Measurements from ENCODE around the gene RAB4B. TPM values are rescaled to one million over a fixed set of nuclear protein-coding genes. Genes with fewer than 3 reads are reported as not detected.
A peak's percentile ranks its signal among the peaks of the same experiment; 100 is the strongest.

Gene RAB4B
- total RNA-seq, 1 donor from 2014 or later = 20.7 TPM

DNA sequence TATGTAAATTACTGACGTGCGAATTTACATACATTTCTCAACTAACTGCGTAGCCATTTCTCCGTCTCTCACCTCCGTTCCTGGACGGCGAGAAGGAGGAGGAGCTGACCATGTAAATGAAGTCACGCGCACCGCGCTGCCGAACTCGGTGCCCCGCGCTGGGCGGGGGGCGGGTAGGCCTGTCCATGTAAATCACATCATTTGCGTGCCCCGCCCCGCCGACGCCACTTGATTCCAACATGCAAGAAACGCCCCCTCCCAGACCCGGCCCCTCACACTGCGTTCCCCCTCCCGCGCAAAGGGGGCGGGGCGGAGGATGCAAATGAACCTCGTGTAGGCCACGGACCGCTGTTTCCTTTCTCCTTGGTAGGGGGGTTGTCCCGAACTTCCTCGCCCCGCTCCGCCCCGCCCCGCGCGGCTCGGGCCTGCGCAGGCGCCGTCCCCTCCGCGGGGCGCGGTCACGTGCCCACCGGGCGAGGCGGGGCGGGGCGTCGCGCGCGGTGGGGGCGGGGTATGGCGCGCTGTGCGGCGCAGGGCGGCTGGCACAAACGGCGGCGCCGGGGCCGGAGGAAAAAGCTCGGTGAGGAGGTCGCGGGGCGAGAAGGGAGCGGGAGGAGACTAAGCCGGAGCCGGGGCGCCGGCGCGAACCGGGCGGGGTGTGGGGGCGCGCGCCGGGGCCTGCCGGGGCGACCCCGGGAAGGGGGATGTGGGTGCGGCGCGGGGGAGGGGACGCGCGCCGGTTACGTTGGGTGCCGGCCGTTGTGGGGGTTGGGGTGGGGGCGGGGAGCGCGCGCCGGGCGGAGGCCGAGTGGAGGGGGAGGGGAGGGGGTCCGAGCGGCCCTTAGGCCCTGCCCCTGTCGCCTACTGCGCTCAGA lies 20.9 kb downstream of the RAB4B start, which contains the start of gene EGLN2:
EGLN2 (plus strand) TSS at position 509 of the 875 bp plus-strand sequence. CDS start 1,382 bp downstream, outside the sequence.
- no peaks in the 10 kb centered on the region for H3K9me3 Mint-ChIP-seq (ENCODE audit: low read depth)
- TF ChIP-seq, protein P1, sequence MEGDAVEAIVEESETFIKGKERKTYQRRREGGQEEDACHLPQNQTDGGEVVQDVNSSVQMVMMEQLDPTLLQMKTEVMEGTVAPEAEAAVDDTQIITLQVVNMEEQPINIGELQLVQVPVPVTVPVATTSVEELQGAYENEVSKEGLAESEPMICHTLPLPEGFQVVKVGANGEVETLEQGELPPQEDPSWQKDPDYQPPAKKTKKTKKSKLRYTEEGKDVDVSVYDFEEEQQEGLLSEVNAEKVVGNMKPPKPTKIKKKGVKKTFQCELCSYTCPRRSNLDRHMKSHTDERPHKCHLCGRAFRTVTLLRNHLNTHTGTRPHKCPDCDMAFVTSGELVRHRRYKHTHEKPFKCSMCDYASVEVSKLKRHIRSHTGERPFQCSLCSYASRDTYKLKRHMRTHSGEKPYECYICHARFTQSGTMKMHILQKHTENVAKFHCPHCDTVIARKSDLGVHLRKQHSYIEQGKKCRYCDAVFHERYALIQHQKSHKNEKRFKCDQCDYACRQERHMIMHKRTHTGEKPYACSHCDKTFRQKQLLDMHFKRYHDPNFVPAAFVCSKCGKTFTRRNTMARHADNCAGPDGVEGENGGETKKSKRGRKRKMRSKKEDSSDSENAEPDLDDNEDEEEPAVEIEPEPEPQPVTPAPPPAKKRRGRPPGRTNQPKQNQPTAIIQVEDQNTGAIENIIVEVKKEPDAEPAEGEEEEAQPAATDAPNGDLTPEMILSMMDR (IDR thresholded peaks at IDR 0.05; ENCODE audit: unreplicated experiment) = no peak
- peak; percentile 100 for DNase-seq (ENCODE audit: low spot score, unreplicated experiment)
- peak within 1 kb of the TSS; percentile 89 for H3K4me3 Mint-ChIP-seq (ENCODE audit: low read depth)
- H3K4me1 Mint-ChIP-seq (ENCODE audit: low read depth) = peaks cover 39% of the 10 kb centered on the region
- H3K36me3 Mint-ChIP-seq (ENCODE audit: insufficient read depth) = peaks cover 4% of the 10 kb centered on the region
- H3K27ac Mint-ChIP-seq = peak within 1 kb of the TSS; percentile 99
- H3K27me3 Mint-ChIP-seq = no peaks in the 10 kb centered on the region

DNA sequence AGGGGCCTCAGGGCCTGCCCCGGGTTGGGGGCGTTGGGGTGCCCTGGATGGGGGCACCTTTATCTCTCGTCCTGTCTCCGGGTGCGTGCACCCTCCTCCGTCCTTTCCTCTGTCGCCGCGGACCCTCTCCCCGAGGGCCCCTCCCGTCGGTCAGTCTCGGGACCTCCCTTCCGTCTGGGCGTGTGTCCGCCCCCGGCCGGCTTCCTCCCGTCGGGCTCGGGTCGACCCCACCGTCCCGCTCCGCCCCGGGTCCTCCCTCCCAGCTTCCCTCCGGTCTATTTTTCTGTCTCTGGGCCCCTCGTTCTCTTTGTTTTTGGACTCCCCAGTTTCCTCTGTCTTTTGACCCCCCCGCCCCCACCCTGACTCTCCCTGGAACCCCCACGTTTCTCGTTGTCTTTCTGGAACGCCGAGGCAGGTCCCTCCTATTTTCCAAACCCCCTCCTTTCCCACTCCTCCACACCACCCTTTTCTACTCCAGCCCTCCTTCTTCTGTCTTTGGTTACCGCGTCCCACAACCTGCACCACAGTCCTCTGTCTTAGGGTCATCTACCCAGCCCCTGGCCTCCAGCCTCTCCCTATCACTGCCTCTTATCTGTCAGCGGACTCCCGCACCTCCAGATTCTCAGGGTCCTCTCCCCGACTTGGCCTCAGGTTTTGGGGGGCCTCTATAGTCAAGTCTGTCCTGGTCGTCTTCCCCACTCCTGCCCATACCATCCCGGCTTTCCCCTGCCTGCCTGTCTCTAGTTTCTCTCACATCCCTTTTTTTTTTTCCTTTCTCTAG lies 21.7 kb downstream of the RAB4B start:
- Mint-ChIP-seq H3K36me3 (ENCODE audit: insufficient read depth) (peaks cover 6% of the 10 kb centered on the region), H3K27me3 (no peaks in the 10 kb centered on the region), H3K9me3 (ENCODE audit: low read depth) (no peaks in the 10 kb centered on the region), H3K27ac (peak overlapping the region; percentile 92), H3K4me1 (ENCODE audit: low read depth) (peaks cover 45% of the 10 kb centered on the region), H3K4me3 (ENCODE audit: low read depth) (peak overlapping the region; percentile 89)
- TF ChIP-seq, protein P1 (IDR thresholded peaks at IDR 0.05; ENCODE audit: unreplicated experiment) = no peak
- no peak for DNase-seq (ENCODE audit: low spot score, unreplicated experiment)

- DNase-seq (ENCODE audit: low spot score, unreplicated experiment) = no peak
Observed at GRCh38 chr19:40800339-40800996, 22.4 kb downstream of the RAB4B start.

DNA sequence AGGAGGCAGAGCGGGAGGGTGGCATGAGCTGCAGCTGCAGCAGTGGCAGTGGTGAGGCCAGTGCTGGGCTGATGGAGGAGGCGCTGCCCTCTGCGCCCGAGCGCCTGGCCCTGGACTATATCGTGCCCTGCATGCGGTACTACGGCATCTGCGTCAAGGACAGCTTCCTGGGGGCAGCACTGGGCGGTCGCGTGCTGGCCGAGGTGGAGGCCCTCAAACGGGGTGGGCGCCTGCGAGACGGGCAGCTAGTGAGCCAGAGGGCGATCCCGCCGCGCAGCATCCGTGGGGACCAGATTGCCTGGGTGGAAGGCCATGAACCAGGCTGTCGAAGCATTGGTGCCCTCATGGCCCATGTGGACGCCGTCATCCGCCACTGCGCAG lies 22.9 kb downstream of the RAB4B start:
- Mint-ChIP-seq H3K4me1 (ENCODE audit: low read depth) (peaks cover 48% of the 10 kb centered on the region), H3K27me3 (no peaks in the 10 kb centered on the region), H3K27ac (no peak overlapping the region), H3K4me3 (ENCODE audit: low read depth) (peak overlapping the region; percentile 89), H3K36me3 (ENCODE audit: insufficient read depth) (peaks cover 6% of the 10 kb centered on the region), H3K9me3 (ENCODE audit: low read depth) (no peaks in the 10 kb centered on the region)
- no peak for DNase-seq (ENCODE audit: low spot score, unreplicated experiment)
- TF ChIP-seq, protein P1 (IDR thresholded peaks at IDR 0.05; ENCODE audit: unreplicated experiment) = no peak

More at GRCh38 chr19:40800339-40800996, 22.4 kb downstream of the RAB4B start:
- H3K9me3 Mint-ChIP-seq (ENCODE audit: low read depth) = no peaks in the 10 kb centered on the region
- peak overlapping the region; percentile 89 for H3K4me3 Mint-ChIP-seq (ENCODE audit: low read depth)
- no peaks in the 10 kb centered on the region for H3K27me3 Mint-ChIP-seq
- peaks cover 6% of the 10 kb centered on the region for H3K36me3 Mint-ChIP-seq (ENCODE audit: insufficient read depth)
- peak overlapping the region; percentile 92 for H3K27ac Mint-ChIP-seq
- peaks cover 48% of the 10 kb centered on the region for H3K4me1 Mint-ChIP-seq (ENCODE audit: low read depth)
- TF ChIP-seq, protein P1 (IDR thresholded peaks at IDR 0.05; ENCODE audit: unreplicated experiment) = no peak

Measured in progenitor cell of endocrine pancreas (in vitro differentiated cells).